Adrenal gland (tissue), 5 donors: ENCODE results near the gene ADAMTS9.

Source experiments
- POLR2A ChIP-seq, 2 donors: fragments of 450-650 bp; IDR thresholded peaks; one replicate each; pipeline ENCODE4 v1.6.1; 2017; ENCODE audit warnings: antibody characterized with exemption in 2 of 2, mild to moderate bottlenecking in 2 of 2, moderate library complexity in 1 of 2
- TF ChIP-seq, protein P1 (sequence below), 6 experiments: fragments of 450-650 bp in 4 of 6; fragments of 200-600 bp in 2 of 6; sonication (generic) in 1 of 6; IDR thresholded peaks; 1 replicate in 5 of 6; 2 replicates in 1 of 6; pipeline versions ENCODE4 v1.5.1 to v1.8.0; 2016 to 2021; ENCODE audit warnings: antibody characterized with exemption in 6 of 6, mild to moderate bottlenecking in 2 of 6, moderate library complexity in 1 of 6
- donor health status: DM: no; HTN: no; CAD: no.

DNA sequence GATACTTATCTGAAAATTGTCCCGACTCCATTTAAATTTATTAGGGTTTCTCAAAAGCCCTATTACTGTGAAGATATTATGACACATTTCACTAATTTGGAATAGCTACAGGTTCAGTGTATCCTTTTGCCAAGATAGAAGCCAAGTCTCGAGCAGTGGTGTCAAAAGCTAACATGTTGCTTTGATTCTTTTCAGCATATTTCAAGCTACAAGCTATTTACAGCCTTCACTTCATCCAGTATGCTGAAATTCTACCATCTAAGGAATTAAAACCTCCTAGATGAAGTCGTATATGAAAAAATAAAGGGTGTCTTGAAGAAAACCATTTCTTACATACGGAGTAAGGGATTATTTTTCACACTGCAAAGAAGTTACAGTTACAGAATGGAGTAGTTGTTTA is 31.2 kb upstream of the ADAMTS9 start:
- TF ChIP-seq, protein P1, sequence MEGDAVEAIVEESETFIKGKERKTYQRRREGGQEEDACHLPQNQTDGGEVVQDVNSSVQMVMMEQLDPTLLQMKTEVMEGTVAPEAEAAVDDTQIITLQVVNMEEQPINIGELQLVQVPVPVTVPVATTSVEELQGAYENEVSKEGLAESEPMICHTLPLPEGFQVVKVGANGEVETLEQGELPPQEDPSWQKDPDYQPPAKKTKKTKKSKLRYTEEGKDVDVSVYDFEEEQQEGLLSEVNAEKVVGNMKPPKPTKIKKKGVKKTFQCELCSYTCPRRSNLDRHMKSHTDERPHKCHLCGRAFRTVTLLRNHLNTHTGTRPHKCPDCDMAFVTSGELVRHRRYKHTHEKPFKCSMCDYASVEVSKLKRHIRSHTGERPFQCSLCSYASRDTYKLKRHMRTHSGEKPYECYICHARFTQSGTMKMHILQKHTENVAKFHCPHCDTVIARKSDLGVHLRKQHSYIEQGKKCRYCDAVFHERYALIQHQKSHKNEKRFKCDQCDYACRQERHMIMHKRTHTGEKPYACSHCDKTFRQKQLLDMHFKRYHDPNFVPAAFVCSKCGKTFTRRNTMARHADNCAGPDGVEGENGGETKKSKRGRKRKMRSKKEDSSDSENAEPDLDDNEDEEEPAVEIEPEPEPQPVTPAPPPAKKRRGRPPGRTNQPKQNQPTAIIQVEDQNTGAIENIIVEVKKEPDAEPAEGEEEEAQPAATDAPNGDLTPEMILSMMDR (IDR thresholded peaks at IDR 0.05): no peak
- TF ChIP-seq POLR2A (IDR thresholded peaks at IDR 0.05): no peak
